K562 (cell line): ENCODE measurements around the gene PBRM1. TPM values are rescaled to one million over a fixed set of nuclear protein-coding genes. Genes with fewer than 3 reads are reported as not detected.

ENCODE experiments used
- ATAC-seq: fragments of 200-7000 bp; cut with Tn5 transposase; 3 replicates; pipeline ENCODE4 v1.9.1; 2020; ENCODE audit warnings: moderate library complexity
- BruUV-seq: library from RNA; stranded (reverse); fragments of 400-500 nt; replicated peaks from 2 replicates; lab custom pipeline; 2021; lab: Mats Ljungman, UMichigan
- CTCF ChIA-PET: fragments of 300-600 bp; formaldehyde crosslinking; extraction: SDS; loops from one replicate; lab custom pipeline; 2021; ENCODE audit warnings: low intra/inter-chr PET ratio; lab: Yijun Ruan, JAX
- POLR2A ChIA-PET: fragments of 300-600, 350-650 bp; sonication (Branson Sonifier 250); formaldehyde crosslinking; extraction: SDS; loops from one replicate; lab custom pipeline; 2021; ENCODE audit warnings: antibody characterized with exemption, inconsistent platforms; lab: Yijun Ruan, JAX
- DNase-seq, 4 experiments: peaks; one replicate each; pipeline versions ENCODE4 v3.0.0 to v3.0.0-alpha.2; 2011 to 2018; ENCODE audit warnings: low spot score in 3 of 4, mixed read lengths in 3 of 4; ENCODE audit errors: extremely low read depth in 1 of 4
- FAIRE-seq: peaks from 2 replicates; lab custom pipeline; 2011; peaks lifted over from hg19 to GRCh38; lab: Jason Lieb, UNC
- H2AFZ ChIP-seq: 2 replicates; pipeline ENCODE4 v1.6.0; 2011; ENCODE audit warnings: low read depth, low read length, control low read depth, inconsistent platforms
- H3K27ac ChIP-seq: fragments of 200-600 bp; 3 replicates; pipeline ENCODE4 v1.8.0; 2011; ENCODE audit warnings: low read depth, mild to moderate bottlenecking, control low read depth, inconsistent platforms, low read length, moderate library complexity, mixed read lengths; ENCODE audit errors: extremely low read depth
- H3K27me3 ChIP-seq, 2 experiments: fragments of 300-600 bp in 1 of 2; 2 replicates in 1 of 2; 3 replicates in 1 of 2; pipeline versions ENCODE4 v1.6.0 to v1.8.0; 2011; ENCODE audit warnings: inconsistent platforms in 2 of 2, low read length in 2 of 2, mild to moderate bottlenecking in 1 of 2, mixed read lengths in 1 of 2, moderate library complexity in 1 of 2; ENCODE audit not compliant: control insufficient read depth in 2 of 2, insufficient read depth in 2 of 2
- H3K36me3 ChIP-seq: fragments of 300-600 bp; 3 replicates; pipeline ENCODE4 v1.8.0; 2011; ENCODE audit warnings: mild to moderate bottlenecking, low read length, inconsistent platforms; ENCODE audit not compliant: control insufficient read depth, insufficient read depth
- H3K4me1 ChIP-seq, 2 experiments: fragments of 200-600 bp in 1 of 2; replicated peaks in 1 of 2; 2 replicates in 1 of 2; 3 replicates in 1 of 2; pipeline versions ENCODE4 v1.5.1 to v1.8.0; 2011; ENCODE audit warnings: inconsistent platforms in 2 of 2, low read length in 2 of 2, mild to moderate bottlenecking in 1 of 2, mixed read lengths in 1 of 2, moderate library complexity in 1 of 2; ENCODE audit not compliant: control insufficient read depth in 2 of 2, insufficient read depth in 2 of 2
- H3K4me2 ChIP-seq: 2 replicates; pipeline ENCODE4 v1.6.1; 2011; ENCODE audit warnings: low read length, control low read depth, inconsistent platforms, mixed read lengths; ENCODE audit not compliant: insufficient read depth
- H3K4me3 ChIP-seq: fragments of 200-600 bp; sonication (generic), shearing (Covaris generic); 2 replicates; pipeline ENCODE4 v1.5.1; 2016; ENCODE audit warnings: control low read depth, inconsistent platforms
- H3K79me2 ChIP-seq: fragments of 200-600 bp; 3 replicates; pipeline ENCODE4 v1.8.0; 2011; ENCODE audit warnings: low read length, inconsistent platforms; ENCODE audit not compliant: control insufficient read depth, insufficient read depth
- H3K9ac ChIP-seq, 2 experiments: 2 replicates each; pipeline versions ENCODE4 v1.6.0 to v1.6.1; 2011; ENCODE audit warnings: low read depth in 2 of 2, low read length in 2 of 2, control low read depth in 1 of 2, inconsistent platforms in 1 of 2, mild to moderate bottlenecking in 1 of 2, mixed read lengths in 1 of 2; ENCODE audit not compliant: insufficient read depth in 1 of 2
- H3K9me1 ChIP-seq: one replicate; pipeline ENCODE4 v1.6.0; 2011; ENCODE audit warnings: inconsistent platforms, mild to moderate bottlenecking, low read length, moderate library complexity; ENCODE audit not compliant: control insufficient read depth, insufficient read depth
- H3K9me3 ChIP-seq: replicated peaks from 2 replicates; pipeline ENCODE4 v1.5.1; 2011; ENCODE audit warnings: low read depth, low read length, inconsistent platforms; ENCODE audit not compliant: control insufficient read depth, insufficient read depth
- H4K20me1 ChIP-seq: replicated peaks from 2 replicates; pipeline ENCODE4 v1.6.1; 2011; ENCODE audit warnings: low read length, inconsistent platforms, mixed read lengths; ENCODE audit not compliant: control insufficient read depth, insufficient read depth
- CBX3 ChIP-seq, 2 experiments: IDR thresholded peaks; 1 replicate in 1 of 2; 2 replicates in 1 of 2; pipeline ENCODE4 v1.6.1; 2012; ENCODE audit warnings: inconsistent platforms in 2 of 2, low read length in 2 of 2, borderline replicate concordance in 1 of 2, control low read depth in 1 of 2
- TRIM24 ChIP-seq, 2 experiments: fragments of 450-650 bp; IDR thresholded peaks; 2 replicates each; pipeline ENCODE4 v1.6.1; 2016
- TRIM28 ChIP-seq: fragments of 450-650 bp; IDR thresholded peaks from 2 replicates; pipeline ENCODE4 v1.6.1; 2017
- in situ Hi-C: fragments of 300-500 bp; cut with MboI; formaldehyde crosslinking; loops from 4 replicates; pipeline ENCODE4 v1.15.0; 2018; ENCODE audit warnings: inconsistent platforms, mixed read lengths
- intact Hi-C: fragments of 100-400 bp; cut with micrococcal nuclease; formaldehyde crosslinking; loops from 2 replicates; pipeline ENCODE4 v1.14.2; 2022
- polyA plus RNA-seq, 8 experiments: library from polyadenylated mRNA; depleted of rRNA in 4 of 8; stranded (reverse) in 5 of 8; unstranded in 3 of 8; fragments of >200 nt; fragmentation: Nextera tagmentation in 2 of 8; fragmentation: Illumina TruSeq in 1 of 8; extraction: Ambion mirVana in 2 of 8; extraction: Trizol in 1 of 8; gene quantifications; 2 replicates each; pipeline versions ENCODE4 v1.2.1 to v1.2.3, GENCODE V29; 2011 to 2014; ENCODE audit warnings: inconsistent platforms in 1 of 8, missing spikeins in 1 of 8
- total RNA-seq, 7 experiments: library from RNA; depleted of rRNA in 6 of 7; stranded (reverse); fragments of >200 nt in 6 of 7; fragmentation: Illumina TruSeq in 2 of 7; extraction: Trizol in 2 of 7; gene quantifications; 2 replicates each; pipeline versions ENCODE4 v1.2.1 to v1.2.3, GENCODE V29; 2011 to 2021; ENCODE audit warnings: low replicate concordance in 1 of 7
- TF ChIP-seq, protein P1 (sequence below): IDR thresholded peaks from 3 replicates; pipeline ENCODE4 v1.6.1; 2011; ENCODE audit warnings: borderline replicate concordance, mild to moderate bottlenecking, moderate library complexity; ENCODE audit not compliant: insufficient read length; ENCODE audit errors: extremely low read depth

Gene PBRM1
- total and polyA plus RNA-seq, 9 of the 15 experiments (the other 6 are each of a cell fraction or from before 2014, with no cell fraction given) = 3.9 to 31.8 (median 19.0) TPM

DNA sequence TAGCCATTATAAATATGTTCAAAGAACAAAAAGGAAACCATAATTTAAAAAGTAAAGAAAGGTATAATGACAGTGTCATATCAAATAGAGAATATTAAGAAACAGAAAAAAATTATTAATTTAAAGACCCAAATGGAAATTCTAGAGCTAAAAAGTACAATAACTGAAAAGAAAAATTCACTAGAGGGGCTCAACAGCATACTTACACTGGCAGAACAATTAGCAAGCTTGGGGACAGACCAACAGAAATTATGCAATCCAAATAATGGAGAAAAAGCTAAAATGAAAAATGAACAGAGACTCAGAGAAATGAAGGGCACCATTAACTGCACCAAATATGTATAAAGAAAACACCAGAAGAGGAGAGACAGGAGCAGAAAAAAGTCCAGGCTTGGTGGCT, 33.9 kb upstream of the PBRM1 start:
- Histone ChIP-seq H3K9ac (no peak overlapping the region), H3K27me3 (no peaks in the 10 kb centered on the region), H3K9me1 (no peaks in the 10 kb centered on the region), H3K4me2 (no peak overlapping the region), H4K20me1 (no peaks in the 10 kb centered on the region), H3K36me3 (no peaks in the 10 kb centered on the region), H3K4me1 (no peaks in the 10 kb centered on the region; a peak in 1 of 5 replicates), H3K27ac (no peak overlapping the region), H3K9me3 (no peaks in the 10 kb centered on the region), H2AFZ (no peak overlapping the region), H3K4me3 (no peak overlapping the region), H3K79me2 (no peaks in the 10 kb centered on the region)
- in situ Hi-C loops = no loop called here
- no peak for DNase-seq
- TF ChIP-seq TRIM28 = peak; percentile 36; the same call in 1 of the 2 replicates
- TF ChIP-seq CBX3 (IDR thresholded peaks at IDR 0.05; ENCODE audit: borderline replicate concordance in 1 of 2, low read length in 2 of 2) = peak in 1 of 2 experiments; percentile 54; a peak in 1 of 3 replicates
- peak in 1 of 2 experiments; percentile 41; a peak in 1 of 4 replicates for TF ChIP-seq TRIM24 (IDR thresholded peaks at IDR 0.05)
- TF ChIP-seq, protein P1, sequence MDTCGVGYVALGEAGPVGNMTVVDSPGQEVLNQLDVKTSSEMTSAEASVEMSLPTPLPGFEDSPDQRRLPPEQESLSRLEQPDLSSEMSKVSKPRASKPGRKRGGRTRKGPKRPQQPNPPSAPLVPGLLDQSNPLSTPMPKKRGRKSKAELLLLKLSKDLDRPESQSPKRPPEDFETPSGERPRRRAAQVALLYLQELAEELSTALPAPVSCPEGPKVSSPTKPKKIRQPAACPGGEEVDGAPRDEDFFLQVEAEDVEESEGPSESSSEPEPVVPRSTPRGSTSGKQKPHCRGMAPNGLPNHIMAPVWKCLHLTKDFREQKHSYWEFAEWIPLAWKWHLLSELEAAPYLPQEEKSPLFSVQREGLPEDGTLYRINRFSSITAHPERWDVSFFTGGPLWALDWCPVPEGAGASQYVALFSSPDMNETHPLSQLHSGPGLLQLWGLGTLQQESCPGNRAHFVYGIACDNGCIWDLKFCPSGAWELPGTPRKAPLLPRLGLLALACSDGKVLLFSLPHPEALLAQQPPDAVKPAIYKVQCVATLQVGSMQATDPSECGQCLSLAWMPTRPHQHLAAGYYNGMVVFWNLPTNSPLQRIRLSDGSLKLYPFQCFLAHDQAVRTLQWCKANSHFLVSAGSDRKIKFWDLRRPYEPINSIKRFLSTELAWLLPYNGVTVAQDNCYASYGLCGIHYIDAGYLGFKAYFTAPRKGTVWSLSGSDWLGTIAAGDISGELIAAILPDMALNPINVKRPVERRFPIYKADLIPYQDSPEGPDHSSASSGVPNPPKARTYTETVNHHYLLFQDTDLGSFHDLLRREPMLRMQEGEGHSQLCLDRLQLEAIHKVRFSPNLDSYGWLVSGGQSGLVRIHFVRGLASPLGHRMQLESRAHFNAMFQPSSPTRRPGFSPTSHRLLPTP = no peak
- POLR2A ChIA-PET = no interaction called here
- FAIRE-seq = no peak
- intact Hi-C loops = no loop called here
- CTCF ChIA-PET = no interaction called here
- no peak for ATAC-seq
- no TSS peak for BruUV-seq
